ENCODE data around the gene ZNF74. TPM values are rescaled to one million over a fixed set of nuclear protein-coding genes. Genes with fewer than 3 reads are reported as not detected.
A peak's percentile ranks its signal among the peaks of the same experiment; 100 is the strongest.
"Not testable (repeated sequence)": the region's sequence is repeated elsewhere in the genome, so short reads cannot be mapped to it uniquely, and the experiment has no call there.

The ZNF74 gene
- total RNA-seq, 1 donor from 2014 or later = 12.3 TPM

- no peaks in the 10 kb centered on the region for H3K9me3 ChIP-seq
- no peak overlapping the region for H3K4me3 ChIP-seq
- intact Hi-C loops (cut with DNase I) = no loop called here
- peaks cover 35% of the 10 kb centered on the region for H3K36me3 ChIP-seq
- no peak overlapping the region for H3K27ac ChIP-seq
- DNase-seq (no peak), ATAC-seq (no peak)
- no peak for TF ChIP-seq CTCF (IDR thresholded peaks at IDR 0.05)
- H3K4me1 ChIP-seq = no peaks in the 10 kb centered on the region
- H3K27me3 ChIP-seq (ENCODE audit: low read depth) = no peaks in the 10 kb centered on the region
These were observed 54.7 kb downstream of the ZNF74 start for GRCh38 chr22:20448630-20449029.

GRCh38 chr22:20449819-20450550, 56.0 kb downstream of the ZNF74 start:
- intact Hi-C loops (cut with DNase I) = no loop called here

GRCh38 chr22:20450551-20450906, 56.6 kb downstream of the ZNF74 start:
- TF ChIP-seq CTCF (IDR thresholded peaks at IDR 0.05) = no peak
- H3K4me1 ChIP-seq = no peaks in the 10 kb centered on the region
- no peaks in the 10 kb centered on the region for H3K27me3 ChIP-seq (ENCODE audit: low read depth)
- DNase-seq (no peak), ATAC-seq (no peak)
- H3K36me3 ChIP-seq = peaks cover 17% of the 10 kb centered on the region
- no peaks in the 10 kb centered on the region for H3K9me3 ChIP-seq
- intact Hi-C loops (cut with DNase I) = no loop called here
- no peak overlapping the region for H3K27ac ChIP-seq
- H3K4me3 ChIP-seq = no peak overlapping the region

More at GRCh38 chr22:20449819-20450550, 56.0 kb downstream of the ZNF74 start:
- peaks cover 23% of the 10 kb centered on the region for H3K36me3 ChIP-seq
- no peak for TF ChIP-seq CTCF (IDR thresholded peaks at IDR 0.05)
- H3K4me1 ChIP-seq = no peaks in the 10 kb centered on the region
- H3K27me3 ChIP-seq (ENCODE audit: low read depth) = no peaks in the 10 kb centered on the region
- DNase-seq = peak; percentile 20
- H3K4me3 ChIP-seq = no peak overlapping the region
- H3K9me3 ChIP-seq = no peaks in the 10 kb centered on the region
- ATAC-seq = no peak
- no peak overlapping the region for H3K27ac ChIP-seq

GRCh38 chr22:20451129-20451778, 57.3 kb downstream of the ZNF74 start:
- H3K4me1 ChIP-seq; intact Hi-C loops (cut with DNase I); H3K27me3 ChIP-seq (ENCODE audit: low read depth); H3K9me3 ChIP-seq; H3K4me3 ChIP-seq; H3K27ac ChIP-seq; ATAC-seq: not testable (repeated sequence)
- H3K36me3 ChIP-seq = peaks cover 10% of the 10 kb centered on the region
- peak; percentile 6 for DNase-seq

- no peak overlapping the region for H3K4me3 ChIP-seq
- H3K9me3 ChIP-seq = no peaks in the 10 kb centered on the region
- peaks cover 9% of the 10 kb centered on the region for H3K4me1 ChIP-seq
- peaks cover 11% of the 10 kb centered on the region for H3K36me3 ChIP-seq
- no peaks in the 10 kb centered on the region for H3K27me3 ChIP-seq (ENCODE audit: low read depth)
- ATAC-seq = no peak
- H3K27ac ChIP-seq = no peak overlapping the region
- DNase-seq = no peak
- intact Hi-C loops (cut with DNase I) = no loop called here
- TF ChIP-seq CTCF (IDR thresholded peaks at IDR 0.05) = no peak
These were observed 58.0 kb downstream of the ZNF74 start for GRCh38 chr22:20451920-20452319.

- Histone ChIP-seq H3K27ac (no peak overlapping the region), H3K9me3 (no peaks in the 10 kb centered on the region), H3K27me3 (ENCODE audit: low read depth) (no peaks in the 10 kb centered on the region), H3K4me1 (peaks cover 9% of the 10 kb centered on the region), H3K36me3 (peaks cover 20% of the 10 kb centered on the region), H3K4me3 (no peak overlapping the region)
- intact Hi-C loops (cut with DNase I) = no loop called here
- no peak for TF ChIP-seq CTCF (IDR thresholded peaks at IDR 0.05)
- ATAC-seq (no peak), DNase-seq (no peak)
These were observed 59.3 kb downstream of the ZNF74 start for GRCh38 chr22:20453222-20453621.
